Bronchial epithelial cell (primary cell): ENCODE results near the gene HYAL2. TPM values are rescaled to one million over a fixed set of nuclear protein-coding genes. Genes with fewer than 3 reads are reported as not detected.

Experiments used
- DNase-seq: peaks from one replicate; pipeline ENCODE4 v3.0.0-alpha.2; 2010; ENCODE audit warnings: low read depth
- FAIRE-seq: peaks from 2 replicates; lab custom pipeline; 2011; peaks lifted over from hg19 to GRCh38; lab: Jason Lieb, UNC
- H3K27me3 ChIP-seq: 2 replicates; pipeline ENCODE4 v1.5.1; 2011; ENCODE audit warnings: low read length; ENCODE audit not compliant: control insufficient read depth, insufficient read depth
- H3K36me3 ChIP-seq: 2 replicates; pipeline ENCODE4 v1.5.1; 2011; ENCODE audit warnings: low read length; ENCODE audit not compliant: control insufficient read depth, insufficient read depth
- H3K4me3 ChIP-seq: 2 replicates; pipeline ENCODE4 v1.5.1; 2011; ENCODE audit warnings: mild to moderate bottlenecking, low read depth, low read length, control low read depth
- CTCF ChIP-seq: IDR thresholded peaks from 2 replicates; pipeline ENCODE4 v1.5.1; 2011; ENCODE audit warnings: mild to moderate bottlenecking, moderate library complexity, low read length, control low read depth, inconsistent platforms; ENCODE audit not compliant: insufficient read depth, severe bottlenecking
- total RNA-seq: library from RNA; depleted of rRNA; stranded (reverse); fragments of >200 nt; gene quantifications from 2 replicates; pipeline ENCODE4 v1.2.1, GENCODE V29; 2014

HYAL2 gene
- total RNA-seq, 1 donor from 2014 or later, result 55.0 TPM

GRCh38 chr3:50304601-50305000, 17.9 kb downstream of the HYAL2 start:
- no peaks in the 10 kb centered on the region for H3K36me3 ChIP-seq
- no peaks in the 10 kb centered on the region for H3K27me3 ChIP-seq
- TF ChIP-seq CTCF, result no peak
- DNase-seq (peak; percentile 73), FAIRE-seq (peak; percentile 28)
- no peak overlapping the region for H3K4me3 ChIP-seq

GRCh38 chr3:50303013-50303815, 19.3 kb downstream of the HYAL2 start, which contains the start of gene HYAL1:
Gene HYAL1 (minus strand): TSS chr3:50303574. CDS start chr3:50302956, 618 bp downstream.
- FAIRE-seq (no peak), DNase-seq (peak; percentile 18)
- H3K36me3 ChIP-seq, result no peaks in the 10 kb centered on the region
- TF ChIP-seq CTCF, result peak; percentile 20
- H3K27me3 ChIP-seq, result no peaks in the 10 kb centered on the region
- no peak within 1 kb of the TSS for H3K4me3 ChIP-seq

DNA sequence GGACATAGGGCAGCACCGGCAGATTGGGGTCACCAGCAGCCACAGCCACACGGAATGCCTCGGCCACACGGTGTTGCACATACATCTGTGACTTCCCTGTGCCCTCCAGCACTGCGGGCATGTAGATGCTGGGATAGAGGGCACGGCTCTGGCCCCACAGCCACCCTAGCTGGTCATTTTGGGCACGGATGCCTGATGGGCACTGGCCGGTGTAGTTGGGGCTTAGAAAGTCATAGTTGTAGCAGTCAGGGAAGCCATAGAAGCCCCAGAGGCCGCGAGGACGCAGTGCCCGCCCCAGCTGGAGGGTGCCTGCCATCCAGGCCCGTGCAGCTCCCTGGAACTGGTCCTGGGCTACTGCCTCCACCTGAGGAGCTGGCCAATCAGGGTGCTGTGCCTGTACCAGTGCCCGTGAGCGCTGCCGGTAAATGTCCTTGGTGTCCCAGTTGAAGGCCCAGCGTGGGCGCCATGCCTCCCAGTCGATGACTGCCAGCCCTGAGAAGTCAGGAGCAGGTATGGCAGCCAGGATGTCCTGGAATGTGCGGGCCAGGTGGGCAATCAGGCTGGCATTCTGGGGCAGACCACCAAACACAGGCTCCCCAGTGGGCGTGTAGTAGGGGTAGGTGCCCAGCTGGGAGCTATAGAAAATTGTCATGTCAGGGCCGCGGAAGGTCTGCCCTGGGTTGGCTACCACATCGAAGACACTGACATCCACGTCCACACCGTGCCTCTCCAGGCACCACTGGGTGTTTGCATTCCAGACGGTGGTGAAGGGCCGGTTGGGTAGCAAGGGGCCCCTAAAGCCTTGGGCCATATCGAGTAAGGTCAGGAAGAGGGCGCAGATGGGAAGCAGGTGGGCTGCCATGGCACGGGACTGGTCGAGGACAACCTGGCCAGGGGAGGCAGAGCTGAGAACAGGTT, 20.2 kb downstream of the HYAL2 start:
- FAIRE-seq (no peak), DNase-seq (no peak)

GRCh38 chr3:50300681-50301254, 21.8 kb downstream of the HYAL2 start:
- no peak overlapping the region for H3K4me3 ChIP-seq
- TF ChIP-seq CTCF, result no peak
- no peak for DNase-seq
- peaks cover 1% of the 10 kb centered on the region for H3K36me3 ChIP-seq
- H3K27me3 ChIP-seq, result no peaks in the 10 kb centered on the region
- no peak for FAIRE-seq

More for the DNA sequence above, 20.2 kb downstream of the HYAL2 start:
- H3K27me3 ChIP-seq, result no peaks in the 10 kb centered on the region
- no peaks in the 10 kb centered on the region for H3K36me3 ChIP-seq
- TF ChIP-seq CTCF, result no peak
- no peak overlapping the region for H3K4me3 ChIP-seq

DNA sequence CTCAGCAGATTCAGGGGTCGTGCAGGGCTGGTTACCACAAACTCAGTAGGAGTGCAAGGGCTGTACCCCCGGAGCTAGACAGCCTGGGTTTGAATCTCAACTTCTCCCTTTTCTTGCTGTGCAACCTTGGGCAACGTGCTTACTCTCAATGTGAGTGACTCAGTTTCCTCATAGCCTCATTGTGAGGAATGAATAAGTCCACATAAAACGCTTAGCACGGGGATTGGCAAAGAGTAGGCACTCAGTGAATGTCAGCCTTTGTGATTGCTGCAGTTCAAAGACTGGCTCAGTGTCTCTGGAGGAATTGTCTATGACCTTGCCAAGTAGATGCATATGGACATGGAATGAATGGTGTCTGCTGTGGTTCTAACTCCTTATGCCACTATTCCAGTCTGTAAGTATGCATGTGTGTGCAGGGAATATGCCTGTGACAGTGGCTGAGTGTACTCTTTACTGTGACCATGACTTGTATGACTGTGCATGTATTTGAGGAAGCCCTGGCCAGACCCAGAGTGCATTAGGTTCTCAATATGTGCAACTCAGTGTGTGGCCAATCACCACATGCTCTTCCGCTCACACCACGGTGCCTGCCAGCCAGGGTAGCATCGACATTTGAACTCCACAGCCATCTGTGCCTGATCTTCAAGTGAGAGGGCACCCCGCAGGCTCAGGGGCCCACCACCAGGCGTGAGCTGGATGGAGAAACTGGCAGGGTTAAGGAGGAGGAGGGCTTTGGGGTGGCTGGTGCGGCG, 22.4 kb downstream of the HYAL2 start:
- DNase-seq (peak; percentile 95), FAIRE-seq (peak; percentile 93)
- H3K36me3 ChIP-seq, result peaks cover 1% of the 10 kb centered on the region
- H3K27me3 ChIP-seq, result no peaks in the 10 kb centered on the region
- no peak for TF ChIP-seq CTCF
- peak overlapping the region; percentile 7 for H3K4me3 ChIP-seq
